Psoas muscle (tissue), 8 donors: ENCODE measurements around the gene MBNL1. TPM values are rescaled to one million over a fixed set of nuclear protein-coding genes. Genes with fewer than 3 reads are reported as not detected.

Experiments used
- ATAC-seq, 4 donors: fragments of 200-7000 bp; cut with Tn5 transposase; one replicate each; pipeline ENCODE4 v1.9.1; 2020; ENCODE audit warnings: moderate library complexity in 3 of 4, mild to moderate bottlenecking in 2 of 4
- DNase-seq, 2 donors: peaks; one replicate each; pipeline ENCODE4 v3.0.0-alpha.2; 2020
- H3K27ac ChIP-seq: fragments of 200-600 bp; one replicate; pipeline ENCODE4 v1.8.0; 2022
- H3K27me3 ChIP-seq, 3 donors: fragments of 200-600 bp in 1 of 3; one replicate each; pipeline versions ENCODE4 v1.6.1 to v1.8.0; 2013 to 2022; ENCODE audit warnings: low read length in 2 of 3, mild to moderate bottlenecking in 2 of 3, moderate library complexity in 1 of 3; ENCODE audit not compliant: insufficient read depth in 3 of 3
- H3K36me3 ChIP-seq, 2 donors: fragments of 200-600 bp in 1 of 2; one replicate each; pipeline versions ENCODE4 v1.6.1 to v1.8.0; 2013 to 2022; ENCODE audit warnings: low read depth in 1 of 2, mild to moderate bottlenecking in 1 of 2, moderate library complexity in 1 of 2; ENCODE audit not compliant: insufficient read depth in 1 of 2
- H3K4me1 ChIP-seq: fragments of 200-600 bp; one replicate; pipeline ENCODE4 v1.8.0; 2022
- H3K4me3 ChIP-seq: fragments of 200-600 bp; one replicate; pipeline ENCODE4 v1.8.0; 2022; ENCODE audit warnings: mild to moderate bottlenecking
- H3K9me3 ChIP-seq: fragments of 200-600 bp; one replicate; pipeline ENCODE4 v1.8.0; 2022
- WGBS, 3 donors: extraction: QIAGEN DNeasy Blood & Tissue Kit; methylation state at CpG; one replicate each; pipeline versions ENCODE4 v1.1.6 to v1.1.7; 2013; 5-methylcytosine and 5-hydroxymethylcytosine counted together
- intact Hi-C, 2 donors: fragments of 100-400 bp; cut with DNase I; formaldehyde crosslinking; loops; one replicate each; pipeline versions ENCODE4 v1.11.0 to v1.14.2; 2022
- polyA plus RNA-seq, 3 donors: library from polyadenylated mRNA; stranded (reverse); fragments of 200-250 nt; gene quantifications; one replicate each; pipeline ENCODE4 v1.2.3, GENCODE V29; 2013
- total RNA-seq, 4 donors: library from RNA; stranded (reverse); fragmentation: NEBNext Ultra II Directional in 2 of 4; extraction: Animal tissue kit (Norgen Biotek cat#: 25700) in 2 of 4; gene quantifications; one replicate each; pipeline versions ENCODE4 v1.2.1 to v1.2.4, GENCODE V29; 2021 to 2023
- TF ChIP-seq, protein P1 (sequence below): fragments of 200-600 bp; IDR thresholded peaks from one replicate; pipeline ENCODE4 v1.8.0; 2022; ENCODE audit warnings: antibody characterized with exemption
- donor health status: healthy with polysubstance abuse.
- donor health status: DM: no; HTN: no; CAD: no; lungs with moderate emphysema.
- donor health status: Bipolar disorder and iron deficiency.
- donor health status: healthy.
- donor health status: DM: yes; HTN: yes; CAD: no.
- donor health status: DM: no; HTN: no; CAD: no.
- donor health status: DM: no; HTN: no; CAD: no.
- donor health status: DM: yes; HTN: yes; CAD: no.

The MBNL1 gene
- total and polyA plus RNA-seq, 7 donors: 27.4 to 281 (median 179) TPM

DNA sequence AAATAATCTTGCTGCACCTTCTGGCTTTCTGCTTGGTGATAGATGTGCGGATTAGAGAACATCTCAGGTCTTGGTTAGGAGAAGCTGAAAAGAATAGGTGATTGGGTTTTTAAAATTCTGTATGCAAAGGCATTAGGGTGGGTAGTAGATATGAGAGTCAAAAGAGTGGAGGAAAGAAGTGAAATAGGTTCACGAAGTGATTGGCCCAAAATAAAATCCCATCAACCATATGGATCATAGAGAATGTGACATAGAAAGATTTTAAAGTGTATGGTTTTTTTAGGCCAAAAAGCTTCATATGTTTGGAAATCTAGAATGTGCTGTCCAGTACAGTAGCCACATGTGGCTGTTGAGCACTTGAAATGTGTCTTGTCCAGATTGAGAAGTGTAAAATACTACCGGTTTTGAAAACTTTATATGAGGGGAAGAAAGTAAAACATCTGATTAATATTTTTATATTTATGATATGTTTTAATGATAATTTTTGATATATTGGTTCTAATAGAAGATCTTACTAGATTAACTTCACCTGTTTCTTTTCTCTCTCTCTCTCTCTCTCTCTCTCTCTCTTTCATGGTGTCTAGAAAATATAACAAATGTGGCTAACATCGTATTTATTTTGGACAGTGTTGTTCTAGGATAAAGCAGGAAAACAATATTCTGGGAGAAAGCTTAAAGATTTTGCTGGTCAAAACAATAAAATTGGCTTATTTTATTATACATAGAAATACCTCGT lies 2.9 kb downstream of the MBNL1 start:
- peak overlapping the region; percentile 91 for H3K4me3 ChIP-seq
- no peaks in the 10 kb centered on the region for H3K9me3 ChIP-seq

DNA sequence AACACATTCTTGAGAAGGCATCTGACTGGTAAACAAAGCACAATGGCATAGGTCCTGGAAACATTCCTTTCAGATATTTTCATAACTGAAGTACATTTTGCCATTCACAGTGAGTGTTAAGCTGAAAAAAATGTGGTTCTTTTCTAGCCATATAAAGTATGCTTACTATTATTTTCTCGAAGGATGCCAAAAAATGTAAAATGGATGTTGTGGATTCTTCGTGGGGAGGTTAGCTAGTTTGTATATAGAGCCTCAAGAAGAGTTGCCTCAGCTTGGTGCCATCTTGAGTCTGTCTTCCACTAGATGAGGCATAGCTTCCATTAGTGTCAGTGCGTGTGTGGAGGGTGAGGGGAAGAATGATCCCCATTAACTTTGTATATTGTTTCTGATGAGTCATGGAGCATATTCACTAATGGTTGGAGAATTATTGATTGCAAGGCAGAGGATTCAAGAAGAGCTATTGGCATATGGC lies 4.1 kb downstream of the MBNL1 start:
- H3K4me1 ChIP-seq: peaks cover 47% of the 10 kb centered on the region
- peak overlapping the region; percentile 99 for H3K27ac ChIP-seq
- H3K9me3 ChIP-seq: no peaks in the 10 kb centered on the region
- ATAC-seq (no peak), DNase-seq (no peak)
- no peaks in the 10 kb centered on the region for H3K27me3 ChIP-seq
- H3K4me3 ChIP-seq: peak overlapping the region; percentile 91
- TF ChIP-seq, protein P1, sequence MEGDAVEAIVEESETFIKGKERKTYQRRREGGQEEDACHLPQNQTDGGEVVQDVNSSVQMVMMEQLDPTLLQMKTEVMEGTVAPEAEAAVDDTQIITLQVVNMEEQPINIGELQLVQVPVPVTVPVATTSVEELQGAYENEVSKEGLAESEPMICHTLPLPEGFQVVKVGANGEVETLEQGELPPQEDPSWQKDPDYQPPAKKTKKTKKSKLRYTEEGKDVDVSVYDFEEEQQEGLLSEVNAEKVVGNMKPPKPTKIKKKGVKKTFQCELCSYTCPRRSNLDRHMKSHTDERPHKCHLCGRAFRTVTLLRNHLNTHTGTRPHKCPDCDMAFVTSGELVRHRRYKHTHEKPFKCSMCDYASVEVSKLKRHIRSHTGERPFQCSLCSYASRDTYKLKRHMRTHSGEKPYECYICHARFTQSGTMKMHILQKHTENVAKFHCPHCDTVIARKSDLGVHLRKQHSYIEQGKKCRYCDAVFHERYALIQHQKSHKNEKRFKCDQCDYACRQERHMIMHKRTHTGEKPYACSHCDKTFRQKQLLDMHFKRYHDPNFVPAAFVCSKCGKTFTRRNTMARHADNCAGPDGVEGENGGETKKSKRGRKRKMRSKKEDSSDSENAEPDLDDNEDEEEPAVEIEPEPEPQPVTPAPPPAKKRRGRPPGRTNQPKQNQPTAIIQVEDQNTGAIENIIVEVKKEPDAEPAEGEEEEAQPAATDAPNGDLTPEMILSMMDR: no peak
- intact Hi-C loops: no loop called here
- H3K36me3 ChIP-seq: no peaks in the 10 kb centered on the region
- WGBS, 3 donors: 32 to 53% (median 36%) methylated on average over 3 of the region's 3 CpGs

More for the DNA sequence above, 2.9 kb downstream of the MBNL1 start:
- DNase-seq (no peak), ATAC-seq (no peak)
- H3K27me3 ChIP-seq: no peaks in the 10 kb centered on the region
- peaks cover 45% of the 10 kb centered on the region for H3K4me1 ChIP-seq
- TF ChIP-seq, protein P1: no peak
- H3K36me3 ChIP-seq: no peaks in the 10 kb centered on the region
- H3K27ac ChIP-seq: peak overlapping the region; percentile 99
- intact Hi-C loops: no loop called here
- WGBS, 3 donors: 26 to 49% (median 29%) methylated on average over 5 of the region's 5 CpGs

DNA sequence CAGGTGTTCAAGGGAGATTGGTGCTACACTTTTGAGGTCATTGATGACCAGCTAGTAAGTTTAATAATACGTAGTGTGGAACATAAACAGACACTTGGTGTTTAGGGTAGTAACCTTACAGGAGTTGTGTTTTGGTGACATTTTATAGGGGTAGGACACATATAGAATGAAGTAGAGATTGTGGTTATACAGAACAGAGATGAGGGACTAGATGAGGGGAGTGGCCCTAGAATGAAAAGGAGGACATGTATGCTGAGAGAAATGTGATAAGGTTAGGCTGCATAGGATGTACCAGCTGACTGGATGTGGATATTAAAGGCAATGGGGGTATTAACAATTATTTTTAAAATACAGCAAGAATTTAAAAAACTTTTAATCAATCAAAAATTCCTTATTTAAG lies 8.0 kb downstream of the MBNL1 start:
- no peak for DNase-seq
- H3K27ac ChIP-seq: peak overlapping the region; percentile 99
- ATAC-seq: no peak
- intact Hi-C loops: no loop called here
- peaks cover 75% of the 10 kb centered on the region for H3K4me1 ChIP-seq
- TF ChIP-seq, protein P1: no peak
- no peaks in the 10 kb centered on the region for H3K27me3 ChIP-seq
- WGBS, 3 donors: 36 to 63% (median 44%) methylated on average over 1 of the region's 1 CpG
- no peaks in the 10 kb centered on the region for H3K9me3 ChIP-seq
- peak overlapping the region; percentile 91 for H3K4me3 ChIP-seq
- no peaks in the 10 kb centered on the region for H3K36me3 ChIP-seq

DNA sequence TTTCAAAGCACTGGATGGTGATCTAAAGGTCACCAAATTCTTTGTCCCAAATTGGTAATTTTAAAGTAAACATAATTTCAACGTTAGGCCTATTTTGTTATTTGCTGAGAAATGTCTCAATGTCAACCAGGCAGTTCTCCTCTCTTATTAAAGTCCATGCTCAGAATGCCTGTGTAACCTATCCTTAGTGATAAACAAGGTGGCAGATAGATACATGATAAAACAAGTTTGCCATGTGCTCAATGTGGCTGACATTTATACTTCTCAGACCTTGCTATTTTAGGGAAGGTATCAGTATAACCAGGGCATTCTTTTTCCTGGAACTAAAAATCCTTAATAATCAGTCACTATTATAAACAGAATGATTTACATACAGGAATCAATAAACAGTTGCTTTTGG lies 8.5 kb downstream of the MBNL1 start:
- peak overlapping the region; percentile 91 for H3K4me3 ChIP-seq
- H3K9me3 ChIP-seq: no peaks in the 10 kb centered on the region
- no peaks in the 10 kb centered on the region for H3K36me3 ChIP-seq
- peak overlapping the region; percentile 99 for H3K27ac ChIP-seq
- intact Hi-C loops: no loop called here
- TF ChIP-seq, protein P1: no peak
- H3K4me1 ChIP-seq: peaks cover 78% of the 10 kb centered on the region
- DNase-seq (no peak), ATAC-seq (peak in 2 of 4 donors; percentile 30 to 44)
- 8 to 28% (median 13%) methylated on average over 1 of the region's 1 CpG for WGBS, 3 donors
- no peaks in the 10 kb centered on the region for H3K27me3 ChIP-seq
